GM19463 (cell line): Measurements from ENCODE around the gene RASSF3.
A peak's percentile ranks its signal among the peaks of the same experiment; 100 is the strongest.
"Not testable (repeated sequence)": the region's sequence is repeated elsewhere in the genome, so short reads cannot be mapped to it uniquely, and the experiment has no call there.

Experiments
- ATAC-seq: cut with Tn5 transposase; IDR thresholded peaks from one replicate; pipeline ENCODE4 v1.9.1; 2021; ENCODE audit warnings: mild to moderate bottlenecking, moderate library complexity; ENCODE audit not compliant: unreplicated experiment

Gene RASSF3

DNA sequence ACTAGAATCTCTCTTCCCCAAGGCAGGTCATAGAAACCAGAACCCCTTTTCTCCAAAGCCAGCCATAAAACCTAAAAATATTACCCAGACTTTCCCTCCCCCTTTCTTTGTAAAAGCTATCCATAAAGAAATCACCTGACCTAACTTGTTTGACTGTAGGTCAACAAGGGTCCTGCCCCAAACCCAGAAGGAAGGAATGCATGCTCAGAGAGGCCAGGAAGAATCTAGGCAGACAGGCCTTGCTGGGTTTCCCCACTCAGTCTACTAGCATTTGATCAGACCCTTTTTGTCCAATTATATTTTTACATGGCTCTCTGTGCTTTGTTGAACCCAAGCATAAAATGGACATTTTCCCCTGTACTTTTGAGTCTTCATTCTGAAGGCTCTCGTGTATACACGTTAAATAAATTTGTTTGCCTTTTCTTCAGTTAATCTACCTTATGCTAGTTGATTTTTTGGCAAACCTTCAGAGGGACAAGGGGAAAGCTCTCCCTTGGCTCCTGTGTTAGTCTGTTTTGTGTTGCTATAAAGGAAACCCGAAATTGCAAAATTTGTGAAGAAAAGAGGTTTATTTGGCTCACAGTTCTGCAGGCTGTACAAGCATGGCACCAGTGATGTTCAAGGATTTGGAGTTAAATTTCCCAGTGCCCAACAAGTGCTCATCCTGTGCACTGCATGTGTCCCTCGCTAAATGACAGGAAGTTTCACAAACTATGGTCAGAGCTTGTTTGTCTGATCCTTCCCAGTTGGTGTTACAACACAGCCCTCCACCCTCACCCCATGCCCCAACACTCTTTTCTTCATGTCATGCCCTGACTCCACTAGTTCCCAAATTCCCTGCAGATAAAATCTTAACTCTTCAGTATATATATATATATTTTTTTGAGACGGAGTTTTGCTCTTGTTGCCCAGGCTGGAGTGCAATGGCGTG, 14.2 kb upstream of the RASSF3 start:
- ATAC-seq: no peak

DNA sequence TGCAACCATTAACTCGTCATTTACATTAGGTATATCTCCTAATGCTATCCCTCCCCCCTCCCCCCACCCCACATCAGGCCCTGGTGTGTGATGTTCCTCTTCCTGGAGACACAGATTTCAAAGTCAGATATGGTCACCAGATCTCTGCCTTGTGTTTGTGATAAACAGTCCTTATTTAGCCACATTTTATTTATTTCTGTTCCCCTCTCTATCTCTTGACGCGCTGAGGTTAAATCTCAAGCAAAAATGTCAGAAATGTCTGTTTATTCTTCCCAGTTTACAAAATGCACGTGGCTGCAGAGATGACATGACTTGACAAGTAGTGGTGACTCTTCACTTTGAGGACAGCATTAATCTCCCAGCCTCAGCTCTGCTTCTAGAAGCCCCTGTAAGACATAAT, 11.5 kb upstream of the RASSF3 start:
- no peak for ATAC-seq

DNA sequence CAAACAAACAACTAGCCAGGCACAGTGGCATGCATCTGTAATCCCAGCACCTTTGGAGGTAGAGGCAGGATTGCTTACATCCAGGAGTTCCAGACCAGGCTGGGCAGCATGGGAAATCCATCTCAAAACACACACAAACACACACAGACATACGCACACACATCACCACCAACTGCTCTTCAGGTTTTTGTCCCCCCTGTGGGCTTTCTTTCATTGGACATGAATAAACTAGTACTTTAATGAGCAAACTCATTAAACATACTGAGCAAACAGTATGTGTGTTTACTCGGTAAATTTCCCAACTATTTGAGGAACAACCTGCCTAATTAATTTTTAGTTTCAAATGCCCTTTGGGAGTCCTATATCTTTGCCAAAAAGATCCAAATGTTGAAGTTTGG, 10.1 kb upstream of the RASSF3 start:
- ATAC-seq: no peak

DNA sequence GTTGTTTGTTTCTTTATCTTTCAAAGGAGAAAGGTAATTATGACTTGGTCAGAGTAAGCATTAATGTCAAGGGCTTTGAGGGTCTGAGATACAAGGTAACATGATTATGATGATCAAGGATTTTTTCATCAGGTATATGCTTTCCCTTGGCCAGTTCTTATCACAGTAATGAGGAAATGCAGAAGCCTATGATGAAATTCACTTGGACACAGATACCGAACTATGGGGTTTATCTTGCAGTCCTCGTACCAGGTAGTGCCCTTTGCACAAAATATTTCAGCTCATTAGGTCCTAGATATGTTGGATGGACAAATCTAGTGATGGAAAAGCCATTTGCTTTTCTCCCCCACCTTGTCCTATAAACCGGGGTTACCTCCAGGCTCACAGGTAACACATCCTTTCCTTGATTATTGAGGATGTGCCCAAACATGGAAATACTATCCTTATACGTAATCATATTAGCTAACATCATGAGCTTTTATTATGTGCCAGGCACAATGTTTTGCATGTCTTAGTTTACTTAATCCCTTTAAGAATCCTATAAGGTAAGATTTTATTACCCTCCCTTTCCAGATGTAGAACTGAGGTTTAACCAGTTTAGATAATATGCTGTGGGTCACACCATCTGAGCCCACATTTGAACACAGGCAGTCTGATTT, 7.0 kb upstream of the RASSF3 start:
- ATAC-seq: no peak

DNA sequence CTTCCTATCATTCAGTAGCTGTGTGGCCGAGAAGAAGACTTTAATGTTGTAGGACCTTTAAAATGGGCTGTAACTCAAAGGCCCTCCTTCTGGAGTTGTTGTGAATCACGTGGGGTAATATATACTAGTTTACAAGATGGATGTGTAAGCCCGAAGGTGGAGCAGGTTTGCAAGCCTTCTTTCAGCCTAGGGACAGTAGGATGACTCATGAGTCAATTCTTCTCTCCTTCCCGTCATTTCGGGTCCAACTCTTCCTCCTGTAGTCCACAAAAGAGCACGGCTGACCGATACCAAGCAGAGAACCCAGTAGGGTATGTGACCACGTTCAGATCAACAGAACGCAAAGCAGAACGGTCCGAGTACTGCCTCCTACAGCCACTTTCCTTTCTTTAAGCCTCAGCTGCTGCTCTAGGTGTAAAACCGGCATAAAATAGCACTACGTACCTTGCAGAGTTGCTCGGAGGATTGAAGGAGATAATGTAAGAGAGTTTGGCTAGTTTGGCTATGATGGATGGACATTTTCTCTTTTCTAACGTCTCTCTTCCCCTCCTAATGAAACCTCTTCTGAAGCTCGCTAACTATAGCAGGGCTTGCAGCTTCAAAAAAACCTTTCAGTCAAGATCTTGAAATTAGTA, 1.3 kb upstream of the RASSF3 start:
- ATAC-seq: peak; percentile 10

DNA sequence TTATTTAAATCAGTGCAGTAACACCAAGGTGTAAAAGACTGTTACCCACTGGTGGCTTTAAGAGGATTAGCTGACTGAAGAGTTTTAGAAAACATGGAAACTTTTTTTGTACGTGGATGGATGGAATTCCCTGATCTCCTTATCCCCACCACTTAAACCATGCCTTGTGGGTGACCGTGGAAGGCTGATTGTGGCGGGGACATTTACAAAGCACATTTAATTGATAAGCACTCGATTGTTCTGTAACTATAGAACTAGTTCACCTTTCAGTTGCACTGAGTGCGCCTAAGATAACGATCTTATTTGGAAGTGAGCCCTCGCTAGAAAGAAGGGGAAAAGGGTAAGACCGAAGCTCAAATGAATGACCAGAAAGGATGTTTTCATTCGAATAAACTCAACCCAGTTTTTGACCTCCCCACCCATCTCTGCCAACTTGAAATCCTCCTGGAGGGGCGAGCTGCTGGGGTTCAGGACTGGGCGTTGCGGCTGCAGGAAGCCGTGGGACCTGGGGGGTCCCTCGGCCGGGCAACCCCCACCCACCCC, 688 bp upstream of the RASSF3 start:
- no peak for ATAC-seq

DNA sequence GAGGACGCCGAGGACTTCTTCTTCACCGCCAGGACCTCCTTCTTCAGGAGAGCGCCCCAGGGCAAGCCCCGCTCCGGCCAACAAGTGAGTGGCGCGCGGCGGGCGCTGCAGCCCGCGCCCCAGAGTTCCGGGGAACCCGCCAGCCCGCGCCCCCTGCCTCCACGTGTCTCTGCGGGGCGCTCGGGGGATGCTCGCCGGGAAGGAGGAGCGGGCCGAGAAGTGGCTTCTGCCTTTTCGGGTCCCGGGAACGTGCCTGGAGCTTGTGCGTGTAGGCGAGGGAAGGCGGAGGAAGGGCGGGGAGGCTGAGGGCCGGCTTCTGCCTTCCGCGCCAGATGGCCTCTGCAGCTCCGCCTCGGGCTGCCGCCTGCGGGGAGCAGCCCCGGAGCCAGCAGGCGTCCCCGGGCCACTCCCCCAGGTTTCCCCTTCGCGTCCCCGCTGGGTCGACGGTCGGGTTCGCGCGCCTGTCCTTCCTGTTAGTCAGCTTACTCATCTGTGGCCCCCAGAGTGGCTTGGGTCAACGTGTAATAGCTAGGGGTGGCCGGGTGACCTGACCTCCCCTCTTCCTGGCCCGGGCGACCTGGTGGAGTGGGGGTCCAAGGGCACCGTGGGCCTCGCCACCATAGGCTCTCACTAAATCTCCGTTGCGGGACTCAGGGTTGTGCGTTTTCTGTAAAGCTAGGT, 505 bp downstream of the RASSF3 start:
- peak; percentile 42 for ATAC-seq

DNA sequence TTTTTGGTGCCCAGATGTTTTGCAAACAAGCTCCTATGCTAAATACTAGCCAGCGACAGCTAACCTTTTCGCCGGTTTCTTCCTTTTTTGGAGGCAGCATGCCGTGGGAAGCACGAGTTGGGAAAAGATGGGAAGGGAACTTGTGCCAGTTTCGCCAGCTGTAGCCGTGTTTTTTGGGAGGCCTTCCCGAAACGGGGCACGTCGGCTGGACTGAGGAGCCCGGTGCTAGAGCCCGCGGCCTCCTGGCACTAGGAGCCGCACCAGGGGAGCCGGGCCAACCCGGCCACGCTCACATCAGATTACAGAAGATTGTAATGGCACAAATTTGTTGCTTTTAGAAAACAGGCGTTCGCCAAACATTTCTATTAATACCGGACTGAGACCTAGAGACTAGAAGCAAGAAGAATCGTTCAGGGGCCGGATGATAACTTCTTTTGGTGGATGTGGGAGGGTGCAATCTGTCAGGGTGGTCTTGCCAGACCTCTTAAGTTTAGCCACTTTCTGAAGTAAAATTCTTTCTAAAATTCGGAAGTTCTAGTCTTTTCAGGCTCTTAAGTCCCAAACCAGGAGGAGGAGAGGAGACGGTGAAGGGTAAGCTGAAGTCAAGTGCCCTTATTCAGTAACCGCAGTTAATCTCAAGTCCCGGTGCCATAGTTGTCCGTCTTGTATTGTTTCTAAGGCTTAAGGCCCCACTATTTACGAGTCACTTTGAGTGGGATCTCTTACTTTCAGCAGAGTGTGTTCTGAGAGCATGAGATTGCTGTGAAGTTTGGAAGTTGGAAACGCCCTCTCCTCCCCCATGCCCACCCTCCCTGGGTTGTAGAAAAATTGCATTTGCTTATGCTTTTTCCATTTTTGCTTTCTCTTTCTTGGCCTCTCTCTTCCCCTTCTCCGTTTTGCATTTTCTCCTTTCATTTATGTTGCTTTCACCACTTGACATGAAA, 1.3 kb downstream of the RASSF3 start:
- ATAC-seq: no peak

DNA sequence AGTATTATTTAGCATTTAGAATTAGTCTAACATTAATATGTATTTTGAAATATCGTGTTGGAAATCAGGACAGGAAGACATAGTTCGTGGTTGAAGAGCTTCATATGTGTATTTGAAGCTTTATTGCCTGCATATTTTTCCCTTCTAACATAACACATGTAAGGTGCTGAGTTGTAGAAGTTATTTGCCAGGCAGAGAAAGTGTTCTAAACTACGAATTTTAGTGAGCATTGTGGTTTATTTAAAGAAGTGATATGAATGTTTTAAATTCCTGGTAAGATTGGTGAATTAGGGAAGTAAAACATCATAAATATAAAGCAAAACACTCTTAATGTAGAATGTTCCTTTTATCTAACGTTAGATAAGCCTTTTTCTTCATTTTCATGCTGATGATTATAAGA, 2.5 kb downstream of the RASSF3 start:
- ATAC-seq: no peak

DNA sequence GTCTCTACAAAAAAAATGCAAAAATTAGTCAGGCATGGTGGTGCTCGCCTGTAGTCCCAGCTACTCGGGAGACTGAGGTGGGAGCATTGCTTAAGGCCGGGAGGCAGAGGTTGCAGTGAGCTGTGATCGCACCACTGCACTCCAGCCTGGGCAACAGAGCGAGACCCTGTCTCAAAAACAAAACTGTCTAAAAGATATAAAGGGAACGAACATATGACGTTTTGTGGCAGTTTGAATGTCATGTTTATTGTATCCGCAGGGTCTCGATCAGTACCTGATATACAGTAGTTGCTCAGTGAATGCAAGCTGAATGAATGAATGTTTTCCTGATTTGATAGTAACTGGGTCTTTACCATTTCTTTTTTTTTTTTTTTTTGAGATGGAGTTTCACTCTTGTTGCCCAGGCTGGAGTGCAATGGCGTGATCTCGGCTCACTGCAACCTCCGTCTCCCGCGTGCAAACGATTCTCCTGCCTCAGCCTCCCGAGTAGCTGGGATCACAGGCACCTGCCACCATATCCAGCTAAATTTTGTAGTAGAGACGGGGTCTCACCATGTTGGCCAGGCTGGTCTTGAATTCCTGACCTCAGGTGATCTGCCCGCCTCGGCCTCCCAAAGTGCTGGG, 3.6 kb downstream of the RASSF3 start:
- ATAC-seq: not testable (repeated sequence)

DNA sequence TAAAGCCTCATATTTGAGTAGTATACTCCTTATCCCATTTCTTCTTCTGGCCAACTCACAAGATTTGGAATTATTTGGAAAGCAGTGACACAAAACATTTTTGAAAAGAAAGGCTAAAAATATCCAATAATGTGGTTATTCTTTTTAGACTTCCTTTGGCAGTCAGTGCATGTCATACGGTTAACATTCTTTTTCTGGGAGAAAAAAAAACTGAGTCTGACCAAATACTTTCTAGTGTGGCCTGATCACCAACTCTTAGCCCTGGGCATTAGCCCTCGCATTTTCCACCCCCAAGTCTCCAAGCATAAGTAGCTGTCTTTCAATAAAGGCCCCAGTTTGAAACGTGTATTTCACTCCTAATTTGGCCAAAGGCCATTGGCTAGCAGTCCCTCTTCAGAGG, 5.9 kb downstream of the RASSF3 start:
- no peak for ATAC-seq

DNA sequence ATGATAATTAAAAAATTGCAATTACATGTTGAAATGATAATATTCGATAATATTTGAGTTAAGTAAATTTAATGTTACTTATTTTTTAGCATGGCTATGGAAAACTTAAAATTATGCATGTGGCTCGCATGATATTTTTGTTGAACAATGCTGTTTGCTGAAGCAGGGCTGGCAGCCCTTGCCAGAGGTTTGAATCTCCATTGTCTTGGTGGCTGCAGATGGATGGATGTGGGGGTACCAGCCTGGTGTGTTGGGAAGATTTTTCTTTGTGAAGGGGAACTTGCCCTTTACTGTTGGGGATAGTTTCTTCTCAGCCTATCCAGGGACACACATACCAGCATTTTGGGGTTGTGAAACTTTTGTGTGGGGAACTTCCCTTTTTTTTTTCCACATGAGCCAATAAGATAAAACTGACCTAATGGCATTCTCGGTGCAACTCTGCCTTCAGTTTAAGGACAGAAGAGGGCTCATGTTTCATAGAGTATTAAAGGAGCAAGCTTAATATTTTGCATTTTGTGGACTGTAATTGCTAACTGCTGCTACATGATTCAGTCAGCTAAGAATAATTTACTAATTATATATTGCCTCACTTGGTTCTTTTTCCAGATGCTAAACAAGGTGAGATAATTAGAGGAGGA, 8.8 kb downstream of the RASSF3 start:
- ATAC-seq: peak; percentile 44

DNA sequence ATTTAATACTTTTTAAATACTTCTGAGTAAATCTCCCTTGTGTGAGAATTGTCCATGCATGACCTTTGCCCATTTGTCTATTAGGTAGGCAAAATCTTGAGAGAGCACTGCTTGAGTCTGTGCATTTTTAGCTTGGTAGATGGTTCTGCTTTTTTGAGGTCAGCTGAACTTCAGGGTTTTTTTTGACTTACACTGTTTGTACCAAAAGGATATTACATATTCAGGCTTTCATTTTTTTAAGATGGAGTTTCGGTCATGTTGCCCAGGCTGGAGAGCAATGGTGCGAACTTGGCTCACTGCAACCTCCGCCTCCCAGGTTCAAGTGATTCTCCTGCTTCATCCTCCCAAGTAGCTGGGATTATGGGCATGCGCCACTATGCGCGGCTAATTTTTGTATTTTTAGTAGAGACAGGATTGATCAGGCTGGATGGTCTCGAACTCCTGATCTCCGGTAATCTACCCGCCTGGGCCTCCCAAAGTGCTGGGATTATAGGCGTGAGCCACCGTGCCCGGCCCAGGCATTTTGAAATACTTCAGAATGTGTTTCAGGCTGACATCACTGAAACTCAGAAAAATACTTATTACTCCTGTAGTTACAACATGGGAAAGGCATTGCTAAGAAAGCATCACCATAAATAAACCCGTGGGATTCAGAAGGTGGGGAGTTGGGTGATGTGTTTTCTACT, 11.1 kb downstream of the RASSF3 start:
- peak; percentile 66 for ATAC-seq

DNA sequence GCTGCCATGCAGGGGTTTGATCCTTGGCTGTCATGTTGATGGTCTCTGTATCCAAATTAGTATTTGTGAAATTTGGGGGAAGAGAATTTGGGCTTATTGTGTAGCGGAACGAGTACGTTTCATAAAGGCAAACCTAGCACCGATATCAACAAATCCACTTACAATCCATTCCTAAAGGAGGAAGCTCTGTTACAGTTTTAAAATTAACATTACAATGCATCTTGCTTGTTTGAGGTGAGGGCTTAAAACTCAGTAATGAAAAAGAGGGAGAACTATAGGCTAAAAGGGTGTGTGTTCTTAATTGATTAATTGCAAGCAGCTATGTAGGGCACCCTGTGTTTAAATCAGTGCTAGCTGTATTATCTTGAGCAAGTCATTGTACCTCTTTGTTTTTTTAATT, 13.7 kb downstream of the RASSF3 start:
- no peak for ATAC-seq

DNA sequence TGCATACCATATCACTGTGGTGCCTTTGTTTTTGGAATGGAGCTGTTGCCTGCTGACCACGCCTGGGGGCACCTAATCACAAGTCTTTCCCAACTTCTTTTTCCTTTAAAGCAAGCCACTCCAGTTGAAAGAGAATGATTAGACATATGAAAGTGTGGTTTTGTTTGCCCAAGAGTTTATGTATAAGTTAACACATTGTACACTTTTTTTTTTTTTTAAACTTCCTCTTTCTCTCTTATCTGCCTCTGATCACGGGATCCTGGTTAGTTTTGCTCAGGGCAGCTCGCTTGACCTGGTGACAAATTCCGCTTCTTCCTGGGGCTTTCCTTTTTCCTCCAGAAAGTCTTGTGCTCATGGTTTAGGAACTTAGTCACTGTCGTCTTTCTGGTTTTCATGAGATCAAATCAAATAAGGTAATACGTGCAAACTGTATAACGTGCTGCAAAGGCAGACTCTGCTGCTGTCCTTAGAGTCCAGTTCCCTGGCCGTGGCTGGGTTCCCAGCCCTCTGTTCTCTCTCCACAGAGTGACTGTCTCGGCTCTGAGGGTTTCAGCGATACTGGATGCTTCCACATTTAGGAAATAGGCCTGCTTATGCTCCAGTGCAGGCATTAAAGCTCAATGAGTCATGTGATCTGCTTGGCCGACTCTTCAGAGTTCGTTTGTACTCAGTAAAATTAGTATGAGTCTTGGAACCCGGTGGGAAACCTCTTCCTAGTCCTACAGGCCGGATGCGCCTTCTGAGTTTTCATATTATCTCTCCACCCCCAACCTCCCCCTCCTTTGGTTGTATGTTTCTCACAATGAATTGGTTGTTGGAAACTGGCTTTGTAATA, 15.2 kb downstream of the RASSF3 start:
- ATAC-seq: peak; percentile 39

DNA sequence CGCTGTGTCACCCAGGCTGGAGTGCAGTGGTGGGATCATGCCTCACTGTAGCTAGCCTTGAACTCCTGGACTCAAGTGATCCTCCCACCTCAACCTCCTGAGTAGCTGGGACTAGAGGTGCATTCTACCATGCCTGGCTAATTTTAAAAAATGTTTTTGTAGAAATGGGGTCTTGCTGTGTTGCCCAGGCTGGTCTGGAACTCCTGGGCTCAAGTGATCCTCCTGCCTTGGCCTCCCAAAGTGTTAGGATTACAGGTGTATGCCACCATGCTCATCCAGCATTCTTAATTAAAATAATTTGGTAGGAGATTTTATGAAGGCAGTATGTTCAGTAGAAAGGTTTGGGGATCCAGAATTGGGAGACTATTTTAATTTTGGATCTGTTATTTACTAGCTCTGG, 16.3 kb downstream of the RASSF3 start:
- not testable (repeated sequence) for ATAC-seq

DNA sequence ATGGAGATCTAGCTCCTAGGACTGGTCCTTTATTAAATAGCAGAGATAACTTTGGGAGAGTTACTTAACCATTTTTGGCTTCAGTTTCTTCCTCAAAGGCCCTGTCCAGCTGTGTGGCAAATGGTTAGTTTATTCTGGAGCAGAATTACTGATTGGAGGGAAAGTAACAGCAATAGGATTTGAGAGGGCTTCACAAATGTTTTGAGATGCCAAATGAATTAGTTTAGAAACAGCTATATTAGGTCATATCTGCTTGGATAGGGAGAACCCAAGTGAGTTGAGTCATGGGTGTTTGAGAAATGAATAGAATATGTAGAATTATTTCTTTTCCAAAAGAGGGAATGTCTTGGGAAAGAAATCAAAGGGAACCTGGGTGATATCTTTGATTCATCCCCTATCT, 17.5 kb downstream of the RASSF3 start:
- ATAC-seq: no peak
